GM23248 (cell line): ENCODE results near the gene TMEM254.

Experiments
- EZH2 ChIP-seq: fragments of 200-600 bp; sonication (generic); IDR thresholded peaks from 2 replicates; pipeline ENCODE4 v1.6.1; 2018; ENCODE audit warnings: antibody characterized with exemption, mild to moderate bottlenecking; ENCODE audit not compliant: insufficient read depth, poor library complexity, severe bottlenecking
- EZH2phosphoT487 ChIP-seq: fragments of 200-600 bp; sonication (generic); IDR thresholded peaks from 2 replicates; pipeline ENCODE4 v1.6.1; 2018; ENCODE audit warnings: antibody characterized with exemption, moderate library complexity, mild to moderate bottlenecking, low read depth; ENCODE audit not compliant: insufficient read depth

- TF ChIP-seq EZH2 (no peak), EZH2phosphoT487 (no peak)
Measured at GRCh38 chr10:80131499-80131901, 53.0 kb downstream of the TMEM254 start.
